22Rv1 (cell line): ENCODE results near the gene CCSER1.

Source experiments
- ZFX ChIP-seq: fragments of 450-650 bp; IDR thresholded peaks from 2 replicates; pipeline ENCODE4 v1.6.1; 2017; ENCODE audit warnings: antibody characterized with exemption, borderline replicate concordance
- TF ChIP-seq, protein P1 (sequence below): fragments of 450-650 bp; IDR thresholded peaks from 2 replicates; pipeline ENCODE4 v1.5.1; 2017; ENCODE audit warnings: mild to moderate bottlenecking

DNA sequence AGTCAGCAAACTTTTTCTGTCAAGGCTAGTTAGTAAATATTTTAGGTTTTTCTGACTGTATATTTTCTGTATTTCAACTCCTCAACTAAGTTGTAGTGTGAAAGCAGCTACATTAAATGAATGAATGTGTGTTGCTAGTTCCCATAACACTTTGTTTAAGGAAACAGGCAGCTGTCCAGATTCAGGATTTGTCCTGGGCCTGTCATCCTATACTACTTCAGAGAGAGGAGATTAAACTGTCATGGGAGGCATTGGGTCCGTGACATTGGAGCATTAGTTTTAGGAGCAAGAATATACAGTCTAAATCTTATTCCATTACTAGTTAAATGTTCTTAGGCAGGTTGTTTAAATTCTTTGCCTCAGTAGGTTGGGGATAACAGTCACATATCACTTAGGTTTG lies 516.0 kb downstream of the CCSER1 start:
- TF ChIP-seq, protein P1, sequence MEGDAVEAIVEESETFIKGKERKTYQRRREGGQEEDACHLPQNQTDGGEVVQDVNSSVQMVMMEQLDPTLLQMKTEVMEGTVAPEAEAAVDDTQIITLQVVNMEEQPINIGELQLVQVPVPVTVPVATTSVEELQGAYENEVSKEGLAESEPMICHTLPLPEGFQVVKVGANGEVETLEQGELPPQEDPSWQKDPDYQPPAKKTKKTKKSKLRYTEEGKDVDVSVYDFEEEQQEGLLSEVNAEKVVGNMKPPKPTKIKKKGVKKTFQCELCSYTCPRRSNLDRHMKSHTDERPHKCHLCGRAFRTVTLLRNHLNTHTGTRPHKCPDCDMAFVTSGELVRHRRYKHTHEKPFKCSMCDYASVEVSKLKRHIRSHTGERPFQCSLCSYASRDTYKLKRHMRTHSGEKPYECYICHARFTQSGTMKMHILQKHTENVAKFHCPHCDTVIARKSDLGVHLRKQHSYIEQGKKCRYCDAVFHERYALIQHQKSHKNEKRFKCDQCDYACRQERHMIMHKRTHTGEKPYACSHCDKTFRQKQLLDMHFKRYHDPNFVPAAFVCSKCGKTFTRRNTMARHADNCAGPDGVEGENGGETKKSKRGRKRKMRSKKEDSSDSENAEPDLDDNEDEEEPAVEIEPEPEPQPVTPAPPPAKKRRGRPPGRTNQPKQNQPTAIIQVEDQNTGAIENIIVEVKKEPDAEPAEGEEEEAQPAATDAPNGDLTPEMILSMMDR, result no peak
- TF ChIP-seq ZFX, result no peak
